GM18505 (cell line): Measurements from ENCODE around the gene PTPRN2.

Experiments
- ATAC-seq: cut with Tn5 transposase; IDR thresholded peaks from one replicate; pipeline ENCODE4 v1.9.1; 2021; ENCODE audit not compliant: unreplicated experiment
- POLR2A ChIP-seq: IDR thresholded peaks from 4 replicates; pipeline ENCODE4 v1.6.1; 2011; ENCODE audit warnings: borderline replicate concordance; ENCODE audit not compliant: insufficient read depth, insufficient read length; ENCODE audit errors: extremely low read depth

The PTPRN2 gene

GRCh38 chr7:157979636-157980340 is 607.8 kb downstream of the PTPRN2 start:
- TF ChIP-seq POLR2A: no peak
- no peak for ATAC-seq

- no peak for TF ChIP-seq POLR2A
- ATAC-seq: no peak
Measured at GRCh38 chr7:157978766-157979165, 608.9 kb downstream of the PTPRN2 start.

- no peak for TF ChIP-seq POLR2A
- ATAC-seq: no peak
Measured at GRCh38 chr7:157977717-157978496, 609.7 kb downstream of the PTPRN2 start.

GRCh38 chr7:157977306-157977705 is 610.3 kb downstream of the PTPRN2 start:
- TF ChIP-seq POLR2A: no peak
- ATAC-seq: no peak

GRCh38 chr7:157976406-157976805 is 611.2 kb downstream of the PTPRN2 start:
- no peak for TF ChIP-seq POLR2A
- ATAC-seq: no peak

- TF ChIP-seq POLR2A: no peak
- ATAC-seq: no peak
Measured at GRCh38 chr7:157975401-157976372, 611.9 kb downstream of the PTPRN2 start.

- no peak for ATAC-seq
- TF ChIP-seq POLR2A: no peak
Measured at GRCh38 chr7:157974678-157975230, 612.9 kb downstream of the PTPRN2 start.

GRCh38 chr7:157973971-157974677 is 613.5 kb downstream of the PTPRN2 start:
- no peak for TF ChIP-seq POLR2A
- ATAC-seq: no peak

- ATAC-seq: no peak
- TF ChIP-seq POLR2A: no peak
Measured at GRCh38 chr7:157972914-157973313, 614.7 kb downstream of the PTPRN2 start.

- TF ChIP-seq POLR2A: no peak
- no peak for ATAC-seq
Measured at GRCh38 chr7:157971501-157971900, 616.1 kb downstream of the PTPRN2 start.

- no peak for TF ChIP-seq POLR2A
- ATAC-seq: no peak
Measured at GRCh38 chr7:157970744-157971143, 616.9 kb downstream of the PTPRN2 start.

- no peak for ATAC-seq
- TF ChIP-seq POLR2A: no peak
Measured at GRCh38 chr7:157969995-157970394, 617.6 kb downstream of the PTPRN2 start.

- no peak for ATAC-seq
- no peak for TF ChIP-seq POLR2A
Measured at GRCh38 chr7:157966490-157966889, 621.1 kb downstream of the PTPRN2 start.

GRCh38 chr7:157964521-157964920 is 623.1 kb downstream of the PTPRN2 start:
- ATAC-seq: no peak
- TF ChIP-seq POLR2A: no peak
